Endothelial cell of umbilical vein (primary cell): ENCODE measurements around the gene IQCE. TPM values are rescaled to one million over a fixed set of nuclear protein-coding genes. Genes with fewer than 3 reads are reported as not detected.

Experiments
- BruUV-seq: library from RNA; stranded (reverse); fragments of 400-500 nt; replicated peaks from 2 replicates; lab custom pipeline; 2021; lab: Mats Ljungman, UMichigan
- CTCF ChIA-PET: fragments of 300-600, 350-600 bp; sonication (Branson Sonifier 250); formaldehyde crosslinking; loops from one replicate; lab custom pipeline; 2021; ENCODE audit warnings: antibody characterized with exemption, inconsistent platforms; lab: Charles Lee
- POLR2A ChIA-PET: fragments of 300-600, 350-600 bp; sonication (Branson Sonifier 250); formaldehyde crosslinking; loops from one replicate; lab custom pipeline; 2021; ENCODE audit warnings: antibody characterized with exemption, inconsistent platforms; lab: Charles Lee
- DNase-seq: peaks from one replicate; pipeline ENCODE4 v3.0.0-alpha.2; 2011; ENCODE audit warnings: low read depth, low spot score
- FAIRE-seq: peaks from 2 replicates; lab custom pipeline; 2011; peaks lifted over from hg19 to GRCh38; lab: Jason Lieb, UNC
- H2AFZ ChIP-seq: 2 replicates; pipeline ENCODE4 v1.6.0; 2012; ENCODE audit warnings: low read depth, low read length, control low read depth, inconsistent platforms
- H3K27ac ChIP-seq: 2 replicates; pipeline ENCODE4 v1.5.1; 2011; ENCODE audit warnings: low read depth, mild to moderate bottlenecking, control low read depth, low read length, moderate library complexity; ENCODE audit not compliant: insufficient read depth
- H3K27me3 ChIP-seq, 2 experiments: 2 replicates each; pipeline versions ENCODE4 v1.6.0 to v1.6.1; 2011; ENCODE audit warnings: low read length in 2 of 2, mixed read lengths in 1 of 2; ENCODE audit not compliant: control insufficient read depth in 2 of 2, insufficient read depth in 2 of 2
- H3K36me3 ChIP-seq, 2 experiments: 2 replicates in 1 of 2; 3 replicates in 1 of 2; pipeline ENCODE4 v1.5.1; 2011; ENCODE audit warnings: low read length in 2 of 2, mild to moderate bottlenecking in 1 of 2, moderate library complexity in 1 of 2; ENCODE audit not compliant: control insufficient read depth in 2 of 2, insufficient read depth in 2 of 2; ENCODE audit errors: extremely low read depth in 1 of 2
- H3K4me1 ChIP-seq: 3 replicates; pipeline ENCODE4 v1.5.1; 2011; ENCODE audit warnings: mild to moderate bottlenecking, low read length; ENCODE audit not compliant: control insufficient read depth, insufficient read depth; ENCODE audit errors: extremely low read depth
- H3K4me2 ChIP-seq: 2 replicates; pipeline ENCODE4 v1.6.1; 2011; ENCODE audit warnings: low read length, control low read depth, mixed read lengths; ENCODE audit not compliant: insufficient read depth
- H3K4me3 ChIP-seq, 3 experiments: fragments of 200-600 bp in 1 of 3; sonication (generic), shearing (Covaris generic) in 1 of 3; replicated peaks in 1 of 3; 2 replicates each; pipeline ENCODE4 v1.5.1; 2011 to 2016; ENCODE audit warnings: control low read depth in 3 of 3, low read length in 3 of 3, mild to moderate bottlenecking in 2 of 3, inconsistent platforms in 1 of 3, low read depth in 1 of 3, moderate library complexity in 1 of 3; ENCODE audit not compliant: insufficient read depth in 1 of 3
- H3K79me2 ChIP-seq: 2 replicates; pipeline ENCODE4 v1.6.0; 2012; ENCODE audit warnings: low read length, inconsistent platforms; ENCODE audit not compliant: control insufficient read depth, insufficient read depth
- H3K9ac ChIP-seq: replicated peaks from 2 replicates; pipeline ENCODE3; 2011; ENCODE audit warnings: low read length, control low read depth; ENCODE audit not compliant: insufficient read depth; ENCODE audit errors: extremely low read depth
- H3K9me1 ChIP-seq: replicated peaks from 3 replicates; pipeline ENCODE4 v1.6.0; 2011; ENCODE audit warnings: mild to moderate bottlenecking, low read length; ENCODE audit not compliant: control insufficient read depth, insufficient read depth; ENCODE audit errors: extremely low read depth
- H3K9me3 ChIP-seq: replicated peaks from 2 replicates; pipeline ENCODE4 v1.5.1; 2012; ENCODE audit warnings: low read length, inconsistent platforms; ENCODE audit not compliant: control insufficient read depth, insufficient read depth
- H4K20me1 ChIP-seq: replicated peaks from 2 replicates; pipeline ENCODE3; 2011; ENCODE audit warnings: mild to moderate bottlenecking, low read length; ENCODE audit not compliant: control insufficient read depth, insufficient read depth; ENCODE audit errors: extremely low read depth
- EZH2 ChIP-seq: IDR thresholded peaks from 2 replicates; pipeline ENCODE4 v1.6.1; 2012; ENCODE audit warnings: borderline replicate concordance, low read depth, mild to moderate bottlenecking, moderate library complexity, low read length, inconsistent platforms; ENCODE audit not compliant: severe bottlenecking
- FOS ChIP-seq: IDR thresholded peaks from 2 replicates; pipeline ENCODE4 v1.6.1; 2011; ENCODE audit warnings: mild to moderate bottlenecking, low read length, moderate library complexity, borderline replicate concordance; ENCODE audit not compliant: insufficient read depth
- GATA2 ChIP-seq: IDR thresholded peaks from 2 replicates; pipeline ENCODE4 v1.7.0; 2011; ENCODE audit warnings: low read depth, mild to moderate bottlenecking, moderate library complexity, mixed read lengths, low read length; ENCODE audit not compliant: insufficient read length, insufficient read depth
- JUN ChIP-seq: IDR thresholded peaks from 2 replicates; pipeline ENCODE4 v1.6.1; 2011; ENCODE audit warnings: borderline replicate concordance, low read depth; ENCODE audit not compliant: insufficient read length, insufficient read depth
- MYC ChIP-seq: IDR thresholded peaks from one replicate; pipeline ENCODE4 v1.6.1; 2011; ENCODE audit warnings: mild to moderate bottlenecking, low read depth, low read length
- POLR2AphosphoS5 ChIP-seq: IDR thresholded peaks from 2 replicates; pipeline ENCODE4 v1.6.1; 2012; ENCODE audit warnings: low read depth, mild to moderate bottlenecking, control low read depth, low read length, moderate library complexity; ENCODE audit not compliant: insufficient read depth
- dilution Hi-C: fragments of 300-500 bp; cut with MboI; formaldehyde crosslinking; loops from one replicate; pipeline ENCODE4 v1.15.0; 2019; ENCODE audit warnings: low sequenced_read_pairs; ENCODE audit not compliant: extremely low pct_ligation_motif_present
- intact Hi-C: fragments of 100-400 bp; cut with micrococcal nuclease; formaldehyde crosslinking; loops from one replicate; pipeline ENCODE4 v1.10.0; 2022
- polyA plus RNA-seq, 4 experiments: library from polyadenylated mRNA; depleted of rRNA in 3 of 4; stranded (reverse) in 3 of 4; unstranded in 1 of 4; fragments of >200 nt; gene quantifications; 2 replicates each; pipeline versions ENCODE4 v1.2.1 to v1.2.3, GENCODE V29; 2011 to 2012; ENCODE audit warnings: missing spikeins in 1 of 4
- total RNA-seq: library from RNA; stranded (reverse); gene quantifications from 2 replicates; pipeline ENCODE4 v1.2.3, GENCODE V29; 2021
- TF ChIP-seq, protein P1 (sequence below), 2 donors: IDR thresholded peaks; 1 replicate in 1 of 2; 2 replicates in 1 of 2; pipeline ENCODE4 v1.5.1; 2011; ENCODE audit warnings: low read length in 2 of 2, mild to moderate bottlenecking in 2 of 2, moderate library complexity in 2 of 2, control low read depth in 1 of 2, inconsistent platforms in 1 of 2, low read depth in 1 of 2; ENCODE audit not compliant: insufficient read depth in 1 of 2; ENCODE audit errors: extremely low read depth in 1 of 2
- TF ChIP-seq, protein P2 (sequence below): IDR thresholded peaks from 2 replicates; pipeline ENCODE4 v1.6.1; 2011; ENCODE audit not compliant: insufficient read depth, insufficient read length

IQCE gene
- total and polyA plus RNA-seq, 2 donors (not counting 3 experiments of a cell fraction or from before 2014, with no cell fraction given), result 4.9 to 14.5 TPM

DNA sequence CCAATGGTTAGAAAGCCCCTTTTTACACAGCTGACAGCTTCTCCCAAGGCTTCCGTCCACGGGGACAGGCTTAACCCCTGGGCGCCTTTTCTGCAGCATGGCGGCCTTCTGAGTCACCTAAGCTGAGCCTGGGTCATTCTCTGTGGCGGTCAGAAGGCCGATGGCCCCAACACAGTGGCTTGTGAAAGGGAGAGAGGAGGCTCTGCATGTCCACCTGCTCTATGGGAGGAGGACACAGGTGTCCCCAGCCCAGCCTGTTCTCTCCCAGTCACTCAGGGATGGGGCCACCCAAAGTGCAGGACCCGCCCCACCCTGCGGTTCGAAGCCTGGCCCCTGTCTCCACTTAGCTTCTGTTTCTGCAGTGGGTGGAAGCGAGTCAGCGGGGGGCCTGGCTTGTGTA, 52.6 kb downstream of the IQCE start:
- DNase-seq (no peak), FAIRE-seq (no peak)
- Histone ChIP-seq H3K4me3 (no peak overlapping the region), H3K9ac (no peak overlapping the region), H3K4me2 (no peak overlapping the region), H3K4me1 (peaks cover 13% of the 10 kb centered on the region), H3K36me3 (no peaks in the 10 kb centered on the region), H4K20me1 (no peaks in the 10 kb centered on the region), H3K27ac (no peak overlapping the region), H3K27me3 (no peaks in the 10 kb centered on the region), H2AFZ (no peak overlapping the region), H3K9me3 (no peaks in the 10 kb centered on the region), H3K9me1 (no peaks in the 10 kb centered on the region), H3K79me2 (no peaks in the 10 kb centered on the region)
- dilution Hi-C loops, result no loop called here
- TF ChIP-seq GATA2, result no peak
- no peak for TF ChIP-seq POLR2AphosphoS5
- TF ChIP-seq, protein P1, sequence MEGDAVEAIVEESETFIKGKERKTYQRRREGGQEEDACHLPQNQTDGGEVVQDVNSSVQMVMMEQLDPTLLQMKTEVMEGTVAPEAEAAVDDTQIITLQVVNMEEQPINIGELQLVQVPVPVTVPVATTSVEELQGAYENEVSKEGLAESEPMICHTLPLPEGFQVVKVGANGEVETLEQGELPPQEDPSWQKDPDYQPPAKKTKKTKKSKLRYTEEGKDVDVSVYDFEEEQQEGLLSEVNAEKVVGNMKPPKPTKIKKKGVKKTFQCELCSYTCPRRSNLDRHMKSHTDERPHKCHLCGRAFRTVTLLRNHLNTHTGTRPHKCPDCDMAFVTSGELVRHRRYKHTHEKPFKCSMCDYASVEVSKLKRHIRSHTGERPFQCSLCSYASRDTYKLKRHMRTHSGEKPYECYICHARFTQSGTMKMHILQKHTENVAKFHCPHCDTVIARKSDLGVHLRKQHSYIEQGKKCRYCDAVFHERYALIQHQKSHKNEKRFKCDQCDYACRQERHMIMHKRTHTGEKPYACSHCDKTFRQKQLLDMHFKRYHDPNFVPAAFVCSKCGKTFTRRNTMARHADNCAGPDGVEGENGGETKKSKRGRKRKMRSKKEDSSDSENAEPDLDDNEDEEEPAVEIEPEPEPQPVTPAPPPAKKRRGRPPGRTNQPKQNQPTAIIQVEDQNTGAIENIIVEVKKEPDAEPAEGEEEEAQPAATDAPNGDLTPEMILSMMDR (IDR thresholded peaks at IDR 0.05; ENCODE audit: extremely low read depth in 1 of 2, insufficient read depth in 1 of 2, low read depth in 1 of 2, low read length in 2 of 2), result no peak
- ChIA-PET POLR2A (no interaction called here), CTCF (interaction anchor here (2.0 kb wide), 2 partner anchors 32 to 49 kb away, joined by 4 to 6 read pairs; no protein-coding TSS in a partner anchor)
- no TSS peak for BruUV-seq
- intact Hi-C loops, result no loop called here

DNA sequence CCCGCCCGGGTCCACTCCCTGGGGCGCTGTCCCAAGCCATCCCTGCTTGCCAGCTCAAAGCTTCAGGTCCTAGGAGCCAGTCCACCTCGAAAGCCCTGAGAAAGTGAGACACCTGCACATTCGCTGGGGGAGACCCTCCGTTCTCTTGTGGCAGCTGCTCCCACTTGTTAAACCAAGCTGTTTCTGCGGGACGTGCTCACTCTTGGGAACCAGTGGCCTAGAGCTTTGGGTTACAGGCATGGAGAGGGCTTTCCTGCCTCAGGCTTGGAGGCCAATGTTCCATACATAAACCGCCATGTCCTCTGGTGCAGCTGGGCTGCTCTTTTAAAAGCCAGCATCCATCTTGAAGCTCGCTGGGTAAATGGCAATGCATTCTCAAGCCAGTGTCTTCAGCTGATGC, 53.1 kb downstream of the IQCE start:
- H3K4me3 ChIP-seq, result no peak overlapping the region
- H2AFZ ChIP-seq, result no peak overlapping the region
- no peak overlapping the region for H3K27ac ChIP-seq
- no peaks in the 10 kb centered on the region for H3K9me3 ChIP-seq
- H3K4me2 ChIP-seq, result no peak overlapping the region
- TF ChIP-seq JUN (no peak), FOS (no peak), MYC (no peak), POLR2AphosphoS5 (no peak), GATA2 (no peak), EZH2 (no peak)
- TF ChIP-seq, protein P2, sequence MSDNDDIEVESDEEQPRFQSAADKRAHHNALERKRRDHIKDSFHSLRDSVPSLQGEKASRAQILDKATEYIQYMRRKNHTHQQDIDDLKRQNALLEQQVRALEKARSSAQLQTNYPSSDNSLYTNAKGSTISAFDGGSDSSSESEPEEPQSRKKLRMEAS, result no peak
- TF ChIP-seq, protein P1 (IDR thresholded peaks at IDR 0.05; ENCODE audit: extremely low read depth in 1 of 2, insufficient read depth in 1 of 2, low read depth in 1 of 2, low read length in 2 of 2), result no peak
- no peaks in the 10 kb centered on the region for H3K36me3 ChIP-seq
- H3K79me2 ChIP-seq, result no peaks in the 10 kb centered on the region
- ChIA-PET POLR2A (no interaction called here), CTCF (interaction anchor here (1.0 to 2.0 kb wide), 3 partner anchors 9 to 48 kb away, joined by 3 to 6 read pairs (median 4); no protein-coding TSS in a partner anchor)
- intact Hi-C loops (no loop called here), dilution Hi-C loops (no loop called here)
- H3K9ac ChIP-seq, result no peak overlapping the region
- DNase-seq (no peak), FAIRE-seq (no peak)
- no TSS peak for BruUV-seq
- H3K4me1 ChIP-seq, result peaks cover 9% of the 10 kb centered on the region
- no peaks in the 10 kb centered on the region for H4K20me1 ChIP-seq
- no peaks in the 10 kb centered on the region for H3K9me1 ChIP-seq
- H3K27me3 ChIP-seq, result no peaks in the 10 kb centered on the region
